Skeletal muscle satellite cell (primary cell): ENCODE measurements around the gene SEMA3C.
A peak's percentile ranks its signal among the peaks of the same experiment; 100 is the strongest.

Source experiments
- H3K27me3 ChIP-seq: 2 replicates; pipeline ENCODE4 v1.7.0; 2013; ENCODE audit warnings: low read length; ENCODE audit not compliant: control insufficient read depth, insufficient read depth
- H3K36me3 ChIP-seq: 2 replicates; pipeline ENCODE4 v1.7.0; 2013; ENCODE audit warnings: mild to moderate bottlenecking, control low read depth, low read length; ENCODE audit not compliant: insufficient read depth
- H3K4me1 ChIP-seq: 2 replicates; pipeline ENCODE4 v1.7.0; 2013; ENCODE audit warnings: low read length; ENCODE audit not compliant: control insufficient read depth, insufficient read depth
- H3K4me2 ChIP-seq: 2 replicates; pipeline ENCODE4 v1.7.0; 2013; ENCODE audit warnings: mild to moderate bottlenecking, low read length
- H3K4me3 ChIP-seq: 2 replicates; pipeline ENCODE4 v1.7.0; 2013; ENCODE audit warnings: low read length
- H3K9ac ChIP-seq: 2 replicates; pipeline ENCODE4 v1.7.0; 2013; ENCODE audit warnings: mild to moderate bottlenecking, low read depth, low read length, moderate library complexity
- H3K9me3 ChIP-seq: replicated peaks from 2 replicates; pipeline ENCODE4 v1.7.0; 2013; ENCODE audit warnings: mild to moderate bottlenecking, control low read depth, low read length

SEMA3C gene

DNA sequence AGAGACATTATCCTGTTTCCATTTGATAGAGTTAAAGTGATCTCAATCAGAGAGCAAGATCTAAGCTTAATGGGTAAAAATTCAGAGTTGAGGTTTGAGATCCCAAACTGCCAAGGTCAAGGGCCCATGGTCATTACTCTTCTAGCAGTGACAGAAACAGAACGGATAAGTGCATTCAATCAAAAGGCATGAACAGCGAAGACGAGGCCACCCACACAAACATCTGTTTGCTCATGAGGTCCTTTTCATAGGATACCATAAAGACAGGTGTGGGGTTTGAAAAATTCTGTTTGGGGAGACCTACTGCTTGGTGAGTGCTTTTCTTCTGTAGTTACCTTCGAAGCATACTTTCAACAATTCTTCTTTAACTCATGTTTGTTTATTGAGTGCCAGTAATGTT, 58.3 kb downstream of the SEMA3C start:
- Histone ChIP-seq H3K36me3 (peaks cover 10% of the 10 kb centered on the region), H3K27me3 (no peaks in the 10 kb centered on the region), H3K9me3 (no peaks in the 10 kb centered on the region), H3K4me3 (no peak overlapping the region), H3K4me1 (peaks cover 20% of the 10 kb centered on the region), H3K4me2 (no peak overlapping the region), H3K9ac (no peak overlapping the region)

DNA sequence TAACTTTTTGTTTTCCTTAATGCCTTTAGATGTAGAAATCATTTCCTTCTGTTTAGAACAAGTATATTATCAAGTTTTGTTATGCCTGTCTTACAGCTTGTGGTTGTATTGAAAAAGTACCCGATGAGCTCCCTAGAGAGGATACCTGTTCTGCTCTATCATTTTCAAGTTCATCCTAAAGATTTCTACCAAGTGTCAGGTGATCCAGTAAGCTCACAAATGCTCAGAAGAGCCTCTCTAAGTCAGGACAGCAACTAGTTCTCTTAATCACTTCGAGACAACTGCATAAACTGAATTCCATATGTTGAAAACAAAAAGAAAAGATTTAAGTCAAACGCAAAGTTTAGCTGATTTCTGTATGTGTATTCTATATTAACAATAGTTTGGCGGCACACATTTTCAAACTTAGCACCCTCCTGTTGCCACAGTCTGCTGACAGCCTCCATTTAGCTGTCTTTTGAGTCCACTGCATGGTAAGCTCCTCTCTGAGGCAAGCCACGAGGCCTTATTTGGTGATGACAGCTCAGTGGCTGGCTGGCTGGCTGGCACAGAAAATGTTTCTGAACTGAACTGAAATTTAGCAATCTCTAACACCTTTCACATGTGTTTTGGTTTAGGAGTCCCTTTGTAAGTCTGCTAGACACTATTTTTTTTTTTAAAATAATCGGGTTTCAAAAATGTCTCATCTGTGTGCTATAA, 59.4 kb downstream of the SEMA3C start:
- Histone ChIP-seq H3K9ac (no peak overlapping the region), H3K27me3 (no peaks in the 10 kb centered on the region), H3K4me3 (no peak overlapping the region), H3K9me3 (no peaks in the 10 kb centered on the region), H3K36me3 (peaks cover 13% of the 10 kb centered on the region), H3K4me1 (peaks cover 20% of the 10 kb centered on the region), H3K4me2 (no peak overlapping the region)

DNA sequence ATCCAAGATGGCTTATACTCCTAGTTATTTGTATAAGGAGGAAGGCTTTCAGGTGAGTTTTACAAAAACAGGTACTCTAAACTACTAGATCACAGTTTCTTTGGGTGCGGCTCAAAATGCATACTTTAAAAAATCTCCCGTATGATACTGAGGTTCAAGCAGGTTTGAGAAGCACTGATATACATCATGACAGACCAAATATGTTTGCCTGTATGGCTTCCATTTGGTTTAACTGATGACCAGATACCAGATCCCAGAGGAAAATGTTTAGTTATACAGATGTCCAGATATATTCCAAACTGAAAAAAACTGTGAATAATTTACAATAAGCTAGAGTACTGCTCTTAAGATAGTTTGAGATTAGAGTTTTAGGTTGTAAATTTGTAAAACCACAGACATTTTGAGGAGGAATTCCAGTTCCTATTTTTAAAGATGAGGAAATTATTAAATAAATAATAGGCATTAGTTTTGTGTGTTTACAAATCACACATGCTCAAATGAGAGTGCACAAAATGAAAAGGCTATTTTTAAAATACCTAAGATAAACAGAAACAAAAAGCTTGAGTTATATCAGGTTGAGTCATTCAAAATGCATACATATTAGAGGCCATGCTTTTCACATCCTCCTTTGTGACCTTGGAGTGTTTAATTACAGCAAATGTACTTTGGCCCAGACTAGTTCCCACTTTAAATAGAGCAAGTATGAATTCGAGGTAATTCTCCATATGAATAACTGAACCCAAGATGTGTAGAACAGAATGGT, 60.5 kb downstream of the SEMA3C start:
- no peak overlapping the region for H3K4me3 ChIP-seq
- peak overlapping the region; percentile 12 for H3K4me2 ChIP-seq
- H3K9ac ChIP-seq = no peak overlapping the region
- peaks cover 20% of the 10 kb centered on the region for H3K4me1 ChIP-seq
- no peaks in the 10 kb centered on the region for H3K27me3 ChIP-seq
- no peaks in the 10 kb centered on the region for H3K9me3 ChIP-seq
- peaks cover 14% of the 10 kb centered on the region for H3K36me3 ChIP-seq

DNA sequence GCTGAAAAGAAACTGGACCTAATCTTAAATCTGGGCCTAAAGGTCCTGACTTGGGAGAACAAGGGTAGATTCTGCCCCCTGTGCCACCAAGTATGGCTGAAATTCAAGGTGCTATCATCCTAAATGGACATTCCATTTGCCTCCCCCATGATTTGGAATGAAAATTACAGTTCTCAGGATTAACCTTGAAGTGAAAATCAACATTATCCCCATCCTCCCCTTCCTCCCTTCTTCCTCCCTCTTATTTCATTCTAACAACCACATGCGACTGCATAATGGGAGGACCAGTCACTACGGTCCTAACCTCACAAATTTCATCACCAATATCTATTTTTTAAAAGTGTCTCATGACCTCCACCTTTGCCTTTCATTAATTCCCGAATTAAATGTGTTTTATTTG, 62.1 kb downstream of the SEMA3C start:
- Histone ChIP-seq H3K4me1 (peaks cover 24% of the 10 kb centered on the region), H3K4me3 (no peak overlapping the region), H3K36me3 (peaks cover 14% of the 10 kb centered on the region), H3K9ac (no peak overlapping the region), H3K27me3 (no peaks in the 10 kb centered on the region), H3K4me2 (no peak overlapping the region), H3K9me3 (no peaks in the 10 kb centered on the region)

DNA sequence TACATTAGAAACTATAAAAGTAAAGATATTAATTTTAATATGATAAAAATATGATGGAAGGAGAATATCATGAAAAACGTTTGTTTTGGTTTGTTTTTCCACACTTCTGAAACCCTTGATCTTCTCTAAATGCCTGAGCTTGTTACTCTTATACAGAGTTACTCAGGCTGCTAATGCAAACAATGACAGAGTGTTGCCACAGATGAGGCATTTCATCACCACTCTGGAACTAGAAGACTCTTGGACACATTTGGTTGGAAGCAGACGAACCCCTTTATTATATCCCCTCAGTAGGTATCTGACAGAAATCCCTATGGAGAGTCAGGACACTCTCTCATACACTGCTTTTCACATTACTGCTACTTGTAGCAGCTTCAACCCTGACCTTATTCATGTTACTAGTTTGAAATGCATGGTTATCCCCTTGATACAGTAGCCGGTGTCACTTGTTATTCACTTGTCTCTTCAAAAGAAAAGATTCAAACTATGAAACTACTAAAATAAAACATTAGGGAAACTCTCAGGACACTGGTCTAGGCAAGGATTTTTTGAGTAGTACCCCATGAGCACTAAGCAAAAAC, 66.9 kb downstream of the SEMA3C start:
- Histone ChIP-seq H3K4me2 (peak overlapping the region; percentile 19), H3K9me3 (no peaks in the 10 kb centered on the region), H3K27me3 (no peaks in the 10 kb centered on the region), H3K9ac (no peak overlapping the region), H3K4me3 (no peak overlapping the region), H3K36me3 (peaks cover 11% of the 10 kb centered on the region), H3K4me1 (peaks cover 7% of the 10 kb centered on the region)

DNA sequence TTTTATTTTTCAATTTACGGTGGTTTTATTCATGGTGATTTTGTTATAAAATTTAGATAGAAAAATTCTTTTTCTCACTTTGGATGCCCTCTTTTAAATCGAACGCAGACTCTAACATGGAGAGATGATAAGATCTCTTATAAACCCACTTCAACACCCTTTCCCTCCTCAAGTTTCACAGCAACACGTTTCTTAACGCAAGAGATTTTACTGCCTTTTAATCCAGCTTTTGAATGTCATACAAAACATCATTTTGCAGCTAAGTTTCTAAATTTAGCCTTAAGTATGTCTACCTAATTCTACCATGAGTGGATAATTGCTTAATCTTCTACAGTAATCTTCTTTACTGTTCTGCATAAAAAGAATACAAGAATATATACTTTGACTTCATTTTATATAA, 70.0 kb downstream of the SEMA3C start:
- Histone ChIP-seq H3K9ac (no peak overlapping the region), H3K4me3 (no peak overlapping the region), H3K9me3 (no peaks in the 10 kb centered on the region), H3K4me1 (peaks cover 7% of the 10 kb centered on the region), H3K36me3 (peaks cover 8% of the 10 kb centered on the region), H3K27me3 (no peaks in the 10 kb centered on the region), H3K4me2 (no peak overlapping the region)

DNA sequence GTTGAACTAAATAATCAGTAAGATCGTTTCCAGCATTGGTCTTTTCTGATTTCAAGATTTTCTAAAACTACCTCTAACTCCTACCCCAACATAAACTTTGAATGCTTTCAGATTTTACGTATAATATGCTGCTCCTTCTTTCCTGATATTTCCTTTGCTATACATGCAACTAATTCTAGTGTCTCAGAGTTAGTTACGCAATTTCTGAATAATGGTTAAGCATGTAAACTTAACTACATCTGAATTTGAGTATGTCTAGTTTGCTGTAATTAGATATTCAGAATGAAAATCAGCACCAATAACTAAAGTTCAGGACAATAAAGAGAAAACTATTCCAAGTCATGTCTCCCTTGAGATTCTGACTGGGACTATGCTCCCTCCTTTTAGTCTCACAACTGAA, 71.0 kb downstream of the SEMA3C start:
- H3K9ac ChIP-seq = no peak overlapping the region
- peaks cover 8% of the 10 kb centered on the region for H3K36me3 ChIP-seq
- H3K9me3 ChIP-seq = no peaks in the 10 kb centered on the region
- H3K4me2 ChIP-seq = no peak overlapping the region
- H3K27me3 ChIP-seq = no peaks in the 10 kb centered on the region
- peaks cover 9% of the 10 kb centered on the region for H3K4me1 ChIP-seq
- no peak overlapping the region for H3K4me3 ChIP-seq

DNA sequence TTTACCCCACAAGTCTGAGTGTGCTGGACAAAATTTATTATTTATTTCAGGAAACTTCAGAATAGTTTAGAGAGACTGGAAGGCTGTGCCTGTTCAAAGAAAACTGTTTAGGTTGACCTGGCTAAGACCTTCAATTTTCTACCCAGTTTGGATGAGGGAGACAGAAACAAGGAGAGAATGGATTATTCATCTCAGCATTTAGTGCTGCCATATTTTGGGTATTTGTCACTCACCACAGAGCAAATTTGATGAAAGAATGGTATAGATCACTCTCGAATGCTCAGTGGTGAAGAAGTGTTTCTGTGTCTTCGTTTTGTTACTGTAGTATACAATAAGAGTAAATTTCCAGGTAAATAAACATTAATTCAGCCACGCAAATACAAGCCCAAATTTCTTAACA, 71.8 kb downstream of the SEMA3C start:
- H3K9ac ChIP-seq = no peak overlapping the region
- H3K4me2 ChIP-seq = no peak overlapping the region
- no peak overlapping the region for H3K4me3 ChIP-seq
- peaks cover 16% of the 10 kb centered on the region for H3K4me1 ChIP-seq
- peaks cover 8% of the 10 kb centered on the region for H3K36me3 ChIP-seq
- no peaks in the 10 kb centered on the region for H3K27me3 ChIP-seq
- no peaks in the 10 kb centered on the region for H3K9me3 ChIP-seq

DNA sequence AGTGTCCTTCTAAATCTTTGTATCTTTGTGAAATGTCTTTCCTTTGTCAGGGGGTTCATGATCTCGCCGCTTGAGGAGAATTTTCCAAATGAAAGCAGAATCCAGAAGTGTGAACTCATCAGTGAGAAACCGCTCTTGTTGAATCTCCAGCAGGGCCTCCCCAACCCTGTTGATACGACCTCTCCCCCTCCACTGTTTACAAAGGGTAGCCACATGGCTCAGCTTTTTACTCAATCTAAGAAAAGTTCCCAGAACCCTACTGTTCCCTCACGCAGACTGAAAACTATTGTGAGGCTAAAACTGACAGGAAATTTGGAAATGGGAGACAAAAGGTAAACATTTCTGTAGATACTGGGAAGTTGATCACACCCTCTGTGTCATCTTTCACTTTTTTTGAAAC, 73.9 kb downstream of the SEMA3C start:
- Histone ChIP-seq H3K9ac (no peak overlapping the region), H3K9me3 (no peaks in the 10 kb centered on the region), H3K4me2 (no peak overlapping the region), H3K4me3 (no peak overlapping the region), H3K27me3 (no peaks in the 10 kb centered on the region), H3K4me1 (peaks cover 23% of the 10 kb centered on the region), H3K36me3 (peaks cover 5% of the 10 kb centered on the region)

DNA sequence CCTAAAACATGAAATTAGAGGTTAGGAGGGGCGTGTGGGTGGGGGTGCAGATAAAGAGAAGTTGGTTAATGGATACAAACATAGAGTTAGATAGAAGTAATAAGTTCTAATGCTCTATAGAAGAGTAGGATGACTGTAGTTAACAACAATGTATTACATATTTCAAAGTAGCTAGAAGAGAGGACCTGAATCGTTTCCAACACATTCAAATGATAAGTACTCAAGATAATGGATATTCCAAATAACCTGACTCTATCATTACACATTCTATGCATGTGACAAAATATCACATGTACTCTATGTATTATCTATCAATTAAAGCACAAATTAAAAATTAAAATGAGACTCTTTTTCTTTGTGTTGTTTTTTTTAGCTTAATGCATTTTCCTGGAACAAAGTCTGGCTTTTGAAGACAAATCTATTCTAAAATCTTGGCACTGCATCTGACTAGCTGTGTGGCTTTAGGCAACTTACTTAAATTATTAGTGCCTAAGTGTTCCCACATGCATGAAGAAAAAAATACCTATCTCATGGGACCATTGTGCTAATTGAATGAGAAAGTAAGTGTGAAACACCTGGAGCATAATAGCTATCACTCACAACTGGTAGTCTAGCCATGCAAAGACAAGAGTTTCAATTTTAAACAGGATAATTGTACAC, 75.7 kb downstream of the SEMA3C start:
- Histone ChIP-seq H3K4me1 (peaks cover 23% of the 10 kb centered on the region), H3K9ac (no peak overlapping the region), H3K27me3 (no peaks in the 10 kb centered on the region), H3K4me3 (no peak overlapping the region), H3K4me2 (no peak overlapping the region), H3K36me3 (peaks cover 9% of the 10 kb centered on the region), H3K9me3 (no peaks in the 10 kb centered on the region)

DNA sequence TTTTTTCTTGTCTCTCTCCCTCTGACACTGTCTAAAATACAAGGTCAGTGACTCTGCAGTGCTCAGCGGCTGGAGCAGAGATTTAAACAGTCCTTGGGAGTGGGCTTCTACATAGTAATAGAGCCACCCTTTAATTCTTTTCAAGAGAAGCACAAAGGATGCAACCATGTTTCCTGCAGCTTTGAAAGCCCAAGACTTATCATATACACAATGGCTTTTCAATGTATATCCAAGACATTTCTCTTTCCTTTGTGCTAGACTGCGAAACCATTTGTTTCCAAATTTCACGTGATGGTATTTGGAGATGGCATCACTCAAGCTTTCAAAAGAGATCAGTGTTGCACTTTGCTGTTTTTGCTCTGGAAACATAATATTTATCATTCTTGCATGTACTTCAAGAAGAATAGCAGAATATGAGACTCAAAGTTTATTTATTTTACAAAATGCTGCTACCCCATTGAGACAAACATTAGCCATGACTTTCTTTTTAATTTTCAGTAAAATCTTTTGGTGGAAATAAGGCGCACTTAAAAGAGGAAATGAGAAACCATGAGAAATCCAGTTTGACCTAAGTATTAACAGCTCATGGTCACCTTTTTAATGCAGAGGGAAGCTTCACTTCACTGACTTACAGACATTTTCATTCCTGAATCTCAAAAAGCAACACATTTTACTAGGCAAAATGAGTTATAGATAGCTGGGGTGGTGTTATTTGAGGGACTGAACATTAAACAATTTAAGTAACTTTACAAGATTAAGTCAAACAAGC, 76.6 kb downstream of the SEMA3C start:
- Histone ChIP-seq H3K9ac (no peak overlapping the region), H3K27me3 (no peaks in the 10 kb centered on the region), H3K4me1 (peaks cover 23% of the 10 kb centered on the region), H3K4me3 (no peak overlapping the region), H3K9me3 (no peaks in the 10 kb centered on the region), H3K4me2 (peak overlapping the region; percentile 51), H3K36me3 (peaks cover 14% of the 10 kb centered on the region)
